Right lobe of liver (tissue), 6 donors: ENCODE results near the gene TMCO2. TPM values are rescaled to one million over a fixed set of nuclear protein-coding genes. Genes with fewer than 3 reads are reported as not detected.
A peak's percentile ranks its signal among the peaks of the same experiment; 100 is the strongest.

Experiments used
- ATAC-seq, 4 donors: fragments of 200-7000 bp; cut with Tn5 transposase; one replicate each; pipeline ENCODE4 v1.9.1; 2020; ENCODE audit warnings: mild to moderate bottlenecking in 4 of 4, moderate library complexity in 4 of 4
- DNase-seq, 3 donors: peaks; one replicate each; pipeline ENCODE4 v3.0.0-alpha.2; 2020
- H3K27ac ChIP-seq, 3 donors: fragments of 200-600 bp; one replicate each; pipeline ENCODE4 v1.8.0; 2022
- H3K27me3 ChIP-seq, 2 donors: fragments of 200-600 bp; one replicate each; pipeline ENCODE4 v1.8.0; 2022
- H3K36me3 ChIP-seq, 4 donors: fragments of 200-600 bp; sonication (generic) in 1 of 4; one replicate each; pipeline versions ENCODE4 v1.5.1 to v1.8.0; 2017 to 2022; ENCODE audit warnings: control low read depth in 1 of 4
- H3K4me1 ChIP-seq, 4 donors: fragments of 200-600 bp; sonication (generic) in 1 of 4; one replicate each; pipeline versions ENCODE4 v1.5.1 to v1.8.0; 2017 to 2022; ENCODE audit warnings: control low read depth in 1 of 4
- H3K4me3 ChIP-seq, 3 donors: fragments of 200-600 bp; one replicate each; pipeline ENCODE4 v1.8.0; 2022
- H3K9me3 ChIP-seq, 4 donors: fragments of 200-600 bp; sonication (generic) in 1 of 4; one replicate each; pipeline versions ENCODE4 v1.5.1 to v1.8.0; 2017 to 2022; ENCODE audit warnings: control low read depth in 1 of 4
- POLR2A ChIP-seq: fragments of 450-650 bp; IDR thresholded peaks from one replicate; pipeline ENCODE4 v1.6.1; 2017; ENCODE audit warnings: antibody characterized with exemption, mild to moderate bottlenecking
- WGBS: methylation state at CpG from one replicate; pipeline ENCODE4 v1.1.6; 2018; ENCODE audit warnings: low coverage, low lambda C conversion rate; ENCODE audit not compliant: insufficient coverage; ENCODE audit errors: missing lambda C conversion rate; 5-methylcytosine and 5-hydroxymethylcytosine counted together
- intact Hi-C, 2 donors: fragments of 100-400 bp; cut with DNase I; formaldehyde crosslinking; loops; one replicate each; pipeline versions ENCODE4 v1.11.2 to v1.14.1; 2022
- total RNA-seq, 6 experiments: library from RNA; depleted of rRNA in 2 of 6; stranded (reverse); fragments of >200 nt in 2 of 6; fragmentation: NEBNext Ultra II Directional in 3 of 6; extraction: Animal tissue kit (Norgen Biotek cat#: 25700) in 3 of 6; gene quantifications; one replicate each; pipeline versions ENCODE4 v1.1.0 to v1.2.4, GENCODE V29; 2016 to 2023
- TF ChIP-seq, protein P1 (sequence below), 4 donors: fragments of 200-600 bp in 3 of 4; fragments of 450-650 bp in 1 of 4; IDR thresholded peaks; one replicate each; pipeline versions ENCODE4 v1.5.1 to v1.8.0; 2016 to 2022; ENCODE audit warnings: antibody characterized with exemption in 4 of 4, mild to moderate bottlenecking in 2 of 4
- donor health status: DM: no; HTN: yes; CAD: no.
- donor health status: DM: no; HTN: no; CAD: no.
- donor health status: DM: no; HTN: no; CAD: no.
- donor health status: DM: no; HTN: yes; CAD: no.
- donor health status: DM: no; HTN: yes; CAD: no.

The TMCO2 gene
- total RNA-seq, 6 experiments from 2014 or later = not detected

DNA sequence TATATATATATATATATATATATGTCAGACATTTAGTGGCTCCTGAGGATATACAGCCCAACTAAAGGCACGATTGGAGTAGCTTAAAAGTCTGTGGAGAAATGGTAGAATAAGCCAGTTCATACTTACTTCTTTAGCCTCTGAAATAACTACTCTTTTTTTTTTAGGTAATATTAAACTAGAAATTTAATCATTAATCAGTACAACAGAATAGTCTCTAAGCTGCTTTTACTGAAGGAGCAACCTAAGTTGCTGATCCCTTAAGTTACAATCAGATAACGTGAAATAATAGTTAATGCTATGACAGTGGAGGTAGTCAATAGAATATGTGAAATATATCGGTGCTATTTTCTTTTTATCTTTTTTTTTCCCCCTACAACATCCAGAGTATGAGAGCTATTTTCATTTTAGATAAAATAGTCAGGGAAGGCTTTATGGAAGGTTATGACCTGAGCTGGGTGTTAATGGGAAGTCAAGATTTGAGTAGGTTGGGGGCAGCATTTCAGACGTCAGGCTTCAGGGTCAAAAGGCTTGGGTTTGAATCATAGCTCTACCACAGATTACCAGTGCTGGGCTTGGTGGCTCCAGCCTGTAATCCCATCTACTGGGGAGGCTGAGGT lies 25.9 kb downstream of the TMCO2 start:
- intact Hi-C loops = no loop called here
- 24% methylated on average over 4 of the region's 4 CpGs for WGBS
- peaks cover 4 to 37% (median 8%) of the 10 kb centered on the region in 4 donors for H3K36me3 ChIP-seq

DNA sequence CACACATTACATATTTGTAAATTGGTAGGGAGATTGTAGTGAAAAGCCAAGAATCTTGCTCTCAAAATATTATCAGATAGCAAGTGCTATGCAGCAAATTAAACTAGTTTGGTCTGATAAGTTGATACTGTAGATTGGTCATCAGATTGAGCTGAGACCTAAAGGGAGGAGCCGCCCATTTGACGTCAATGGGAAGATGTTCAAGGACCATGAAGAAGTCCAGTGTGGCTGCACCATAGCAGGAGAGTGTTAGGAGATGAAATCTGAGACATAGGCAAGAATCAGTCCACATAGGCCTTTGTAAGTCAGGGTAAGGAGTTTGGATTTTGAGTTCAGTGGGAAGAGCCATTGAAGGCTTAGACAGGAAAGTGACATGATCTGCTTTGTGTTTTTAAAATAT lies 26.6 kb downstream of the TMCO2 start:
- TF ChIP-seq POLR2A = no peak
- TF ChIP-seq, protein P1, sequence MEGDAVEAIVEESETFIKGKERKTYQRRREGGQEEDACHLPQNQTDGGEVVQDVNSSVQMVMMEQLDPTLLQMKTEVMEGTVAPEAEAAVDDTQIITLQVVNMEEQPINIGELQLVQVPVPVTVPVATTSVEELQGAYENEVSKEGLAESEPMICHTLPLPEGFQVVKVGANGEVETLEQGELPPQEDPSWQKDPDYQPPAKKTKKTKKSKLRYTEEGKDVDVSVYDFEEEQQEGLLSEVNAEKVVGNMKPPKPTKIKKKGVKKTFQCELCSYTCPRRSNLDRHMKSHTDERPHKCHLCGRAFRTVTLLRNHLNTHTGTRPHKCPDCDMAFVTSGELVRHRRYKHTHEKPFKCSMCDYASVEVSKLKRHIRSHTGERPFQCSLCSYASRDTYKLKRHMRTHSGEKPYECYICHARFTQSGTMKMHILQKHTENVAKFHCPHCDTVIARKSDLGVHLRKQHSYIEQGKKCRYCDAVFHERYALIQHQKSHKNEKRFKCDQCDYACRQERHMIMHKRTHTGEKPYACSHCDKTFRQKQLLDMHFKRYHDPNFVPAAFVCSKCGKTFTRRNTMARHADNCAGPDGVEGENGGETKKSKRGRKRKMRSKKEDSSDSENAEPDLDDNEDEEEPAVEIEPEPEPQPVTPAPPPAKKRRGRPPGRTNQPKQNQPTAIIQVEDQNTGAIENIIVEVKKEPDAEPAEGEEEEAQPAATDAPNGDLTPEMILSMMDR (IDR thresholded peaks at IDR 0.05) = no peak
- peak overlapping the region in 1 of 3 donors; percentile 74 for H3K27ac ChIP-seq
- peaks cover 0 to 15% (median 0%) of the 10 kb centered on the region in 4 donors for H3K4me1 ChIP-seq
- no peaks in the 10 kb centered on the region for H3K27me3 ChIP-seq
- 96% methylated on average over 2 of the region's 2 CpGs for WGBS
- H3K4me3 ChIP-seq = no peak overlapping the region
- ATAC-seq (no peak), DNase-seq (no peak)
- H3K9me3 ChIP-seq = no peaks in the 10 kb centered on the region
- intact Hi-C loops = no loop called here
- peaks cover 4 to 30% (median 7%) of the 10 kb centered on the region in 4 donors for H3K36me3 ChIP-seq

More for the DNA sequence above, 25.9 kb downstream of the TMCO2 start:
- Histone ChIP-seq H3K27ac (peak overlapping the region in 2 of 3 donors; percentile 56 to 74), H3K4me1 (peaks cover 0 to 15% (median 0%) of the 10 kb centered on the region in 4 donors), H3K27me3 (no peaks in the 10 kb centered on the region), H3K9me3 (no peaks in the 10 kb centered on the region), H3K4me3 (no peak overlapping the region)
- no peak for TF ChIP-seq POLR2A
- TF ChIP-seq, protein P1 (IDR thresholded peaks at IDR 0.05) = no peak
- no peak for DNase-seq
- peak; percentile 73 to 85 (median 74) for ATAC-seq

DNA sequence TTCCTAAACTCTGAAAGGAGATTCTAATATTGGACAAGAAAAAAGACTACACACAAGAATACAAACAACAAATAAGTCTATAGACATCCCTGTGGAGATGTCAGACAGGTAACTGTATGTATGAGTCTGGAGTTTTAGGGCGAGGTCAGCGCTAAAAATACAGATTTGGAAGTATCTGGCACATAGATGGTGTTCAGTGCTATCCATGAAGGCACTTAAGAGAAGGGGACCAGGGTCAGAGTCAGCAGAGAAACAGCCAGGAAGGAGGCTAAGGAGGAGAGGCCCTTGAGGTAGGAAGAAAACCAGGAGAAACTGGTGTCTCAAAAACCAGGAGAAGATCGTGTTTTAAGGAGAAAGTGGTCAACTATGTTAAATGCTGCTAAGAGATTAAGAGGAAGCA lies 28.4 kb downstream of the TMCO2 start:
- no peaks in the 10 kb centered on the region for H3K27me3 ChIP-seq
- no peak overlapping the region for H3K27ac ChIP-seq
- H3K4me3 ChIP-seq = no peak overlapping the region
- 91% methylated on average over 3 of the region's 3 CpGs for WGBS
- ATAC-seq (no peak), DNase-seq (no peak)
- intact Hi-C loops = no loop called here
- no peak for TF ChIP-seq POLR2A
- TF ChIP-seq, protein P1 (IDR thresholded peaks at IDR 0.05) = no peak
- H3K9me3 ChIP-seq = no peaks in the 10 kb centered on the region
- peaks cover 0 to 26% (median 2%) of the 10 kb centered on the region in 4 donors for H3K36me3 ChIP-seq
- peaks cover 0 to 15% (median 0%) of the 10 kb centered on the region in 4 donors for H3K4me1 ChIP-seq

DNA sequence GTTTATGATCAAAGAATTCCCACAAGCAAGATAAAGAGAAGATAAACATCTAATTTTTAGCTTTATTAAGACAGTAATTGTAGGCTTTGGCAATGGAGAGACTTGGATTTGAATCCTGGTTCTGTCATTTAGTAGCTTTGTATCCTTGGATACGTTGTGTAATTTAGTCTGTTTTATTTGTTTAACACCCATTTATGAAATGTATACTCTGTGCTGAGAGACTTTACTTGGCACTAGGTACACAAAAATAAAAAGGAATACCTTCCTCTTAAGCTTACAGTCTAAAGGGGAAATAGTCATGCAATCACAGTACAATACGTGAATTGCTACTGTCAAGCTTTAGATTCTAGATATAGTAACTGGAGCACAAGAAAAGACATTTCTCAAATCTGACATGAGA lies 34.1 kb downstream of the TMCO2 start:
- H3K9me3 ChIP-seq = no peaks in the 10 kb centered on the region
- ATAC-seq (no peak), DNase-seq (no peak)
- H3K27ac ChIP-seq = no peak overlapping the region
- no peak overlapping the region for H3K4me3 ChIP-seq
- H3K4me1 ChIP-seq = no peaks in the 10 kb centered on the region
- H3K27me3 ChIP-seq = no peaks in the 10 kb centered on the region
- 60% methylated on average over 2 of the region's 2 CpGs for WGBS
- peaks cover 0 to 47% (median 2%) of the 10 kb centered on the region in 4 donors for H3K36me3 ChIP-seq
- TF ChIP-seq POLR2A = no peak
- intact Hi-C loops = no loop called here

DNA sequence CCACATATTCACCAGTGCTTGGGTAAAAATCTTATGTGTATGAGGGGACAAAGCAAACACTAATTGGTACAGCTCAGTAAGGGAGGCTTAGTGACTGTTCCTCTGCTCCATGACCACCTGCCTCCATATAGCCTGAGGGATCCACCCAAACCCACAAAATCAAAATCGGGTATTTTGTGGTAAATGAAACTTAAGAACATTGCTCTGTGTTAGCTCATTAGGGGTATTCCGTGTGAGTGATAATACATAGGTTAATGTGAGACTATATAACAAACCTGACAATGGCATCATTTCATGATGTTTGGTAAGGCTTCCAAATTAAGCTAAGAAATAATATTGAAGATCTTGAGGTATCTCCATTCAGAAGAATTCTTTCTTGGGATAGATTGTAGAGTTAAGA lies 43.6 kb downstream of the TMCO2 start:
- TF ChIP-seq, protein P1 (IDR thresholded peaks at IDR 0.05) = no peak
- no peak for TF ChIP-seq POLR2A
- ATAC-seq (no peak), DNase-seq (no peak)
- no peaks in the 10 kb centered on the region for H3K9me3 ChIP-seq
- H3K36me3 ChIP-seq = peaks cover 0 to 58% (median 5%) of the 10 kb centered on the region in 4 donors
- intact Hi-C loops = no loop called here
- WGBS = 70% methylated on average over 2 of the region's 2 CpGs
- H3K27ac ChIP-seq = no peak overlapping the region
- H3K27me3 ChIP-seq = no peaks in the 10 kb centered on the region
- no peaks in the 10 kb centered on the region for H3K4me1 ChIP-seq
- H3K4me3 ChIP-seq = no peak overlapping the region
